ENCODE results near the gene FHL2. TPM values are rescaled to one million over a fixed set of nuclear protein-coding genes. Genes with fewer than 3 reads are reported as not detected.

Gene FHL2
- total and polyA plus RNA-seq, 2 of the 13 experiments (the other 11 are each of a cell fraction or from before 2014, with no cell fraction given): 1.9 to 74.8 TPM

DNA sequence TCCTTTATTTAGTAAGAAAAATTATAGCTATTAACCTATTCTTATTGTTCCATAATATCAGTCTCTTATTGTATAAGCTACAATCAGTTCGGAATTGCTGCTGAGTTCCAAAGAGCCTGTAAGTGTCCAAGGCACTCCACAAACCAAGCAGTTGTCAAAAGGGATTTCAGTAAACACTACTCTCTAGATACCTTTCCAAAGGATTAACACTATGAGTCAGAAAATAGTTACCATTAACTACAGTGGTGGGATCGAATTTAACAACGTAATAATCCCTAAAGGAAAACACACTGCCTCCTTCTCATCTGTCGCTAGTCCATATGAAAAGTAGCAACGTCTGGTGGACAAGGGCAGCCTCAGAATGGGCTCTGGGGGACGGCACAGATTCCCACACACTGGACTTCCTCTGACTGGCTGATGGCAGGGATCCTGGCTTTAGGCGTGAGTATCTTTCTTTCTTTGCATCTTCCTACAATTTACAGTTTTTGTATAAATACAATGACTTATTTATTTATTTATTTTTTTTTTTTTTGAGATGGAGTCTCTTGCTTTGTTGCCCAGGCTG is 78.1 kb downstream of the FHL2 start:
- DNase-seq (ENCODE audit: low spot score): no peak
- no peak overlapping the region for H2AFZ ChIP-seq (ENCODE audit: low read length)
- ATAC-seq: no peak
- FAIRE-seq: no peak
- BruUV-seq (replicated peaks): no TSS peak
- peaks cover 88% of the 10 kb centered on the region for H3K79me2 ChIP-seq (ENCODE audit: insufficient read depth, low read length)
- peaks cover 10% of the 10 kb centered on the region for H3K4me1 ChIP-seq (ENCODE audit: insufficient read depth, low read length)
- peaks cover 6% of the 10 kb centered on the region; the same call in 1 of the 2 replicates for H4K20me1 ChIP-seq (ENCODE audit: insufficient read depth, low read length)
- CTCF ChIA-PET (ENCODE audit: low intra/inter-chr PET ratio, low total read pairs): no interaction called here
- intact Hi-C loops (cut with micrococcal nuclease; ENCODE audit: unreplicated experiment): no loop called here
- POLR2A ChIA-PET: interaction anchor here (3.0 kb wide), 1 partner anchor 9 kb away, joined by 18 read pairs; the partner anchor contains the start of gene TGFBRAP1
- in situ Hi-C loops (cut with HindIII; ENCODE audit: extremely low pct_ligation_motif_present, low pct_unique_long_range_greater_than_20kb): no loop called here
- H3K27me3 ChIP-seq (ENCODE audit: control insufficient read depth in 1 of 2, insufficient read depth in 2 of 2, low read length in 2 of 2): no peaks in the 10 kb centered on the region
- no peak overlapping the region for H3K4me3 ChIP-seq (replicated peaks in 1 of 3; ENCODE audit: insufficient read depth in 1 of 3, low read depth in 2 of 3, low read length in 3 of 3)
- no peaks in the 10 kb centered on the region for H3K9me3 ChIP-seq (ENCODE audit: low read length)
- TF ChIP-seq, protein P1, sequence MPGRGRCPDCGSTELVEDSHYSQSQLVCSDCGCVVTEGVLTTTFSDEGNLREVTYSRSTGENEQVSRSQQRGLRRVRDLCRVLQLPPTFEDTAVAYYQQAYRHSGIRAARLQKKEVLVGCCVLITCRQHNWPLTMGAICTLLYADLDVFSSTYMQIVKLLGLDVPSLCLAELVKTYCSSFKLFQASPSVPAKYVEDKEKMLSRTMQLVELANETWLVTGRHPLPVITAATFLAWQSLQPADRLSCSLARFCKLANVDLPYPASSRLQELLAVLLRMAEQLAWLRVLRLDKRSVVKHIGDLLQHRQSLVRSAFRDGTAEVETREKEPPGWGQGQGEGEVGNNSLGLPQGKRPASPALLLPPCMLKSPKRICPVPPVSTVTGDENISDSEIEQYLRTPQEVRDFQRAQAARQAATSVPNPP (CRISPR knock-in tag; IDR thresholded peaks at IDR 0.05): no peak
- no peak for TF ChIP-seq CAMTA2 (CRISPR knock-in tag; IDR thresholded peaks at IDR 0.05; ENCODE audit: borderline replicate concordance)
- TF ChIP-seq, protein P2, sequence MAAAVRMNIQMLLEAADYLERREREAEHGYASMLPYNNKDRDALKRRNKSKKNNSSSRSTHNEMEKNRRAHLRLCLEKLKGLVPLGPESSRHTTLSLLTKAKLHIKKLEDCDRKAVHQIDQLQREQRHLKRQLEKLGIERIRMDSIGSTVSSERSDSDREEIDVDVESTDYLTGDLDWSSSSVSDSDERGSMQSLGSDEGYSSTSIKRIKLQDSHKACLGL (CRISPR knock-in tag; IDR thresholded peaks at IDR 0.05): no peak
- TF ChIP-seq SP5 (CRISPR knock-in tag; IDR thresholded peaks at IDR 0.05; ENCODE audit: borderline replicate concordance, low read depth): no peak
- no peak for TF ChIP-seq RFXAP (CRISPR knock-in tag; IDR thresholded peaks at IDR 0.05; ENCODE audit: borderline replicate concordance)
- no peak for TF ChIP-seq CCAR2 (optimal IDR thresholded peaks at IDR 0.05; ENCODE audit: low read depth, low read length)
- no peak for TF ChIP-seq ZNF136 (CRISPR knock-in tag; IDR thresholded peaks at IDR 0.05; ENCODE audit: low read depth)
- no peak for TF ChIP-seq KAT8 (CRISPR knock-in tag; IDR thresholded peaks at IDR 0.05)
- no peak for TF ChIP-seq SRSF9 (IDR thresholded peaks at IDR 0.05; ENCODE audit: borderline replicate concordance, insufficient read depth, low read depth, low read length, poor library complexity, severe bottlenecking)
- TF ChIP-seq, protein P3, sequence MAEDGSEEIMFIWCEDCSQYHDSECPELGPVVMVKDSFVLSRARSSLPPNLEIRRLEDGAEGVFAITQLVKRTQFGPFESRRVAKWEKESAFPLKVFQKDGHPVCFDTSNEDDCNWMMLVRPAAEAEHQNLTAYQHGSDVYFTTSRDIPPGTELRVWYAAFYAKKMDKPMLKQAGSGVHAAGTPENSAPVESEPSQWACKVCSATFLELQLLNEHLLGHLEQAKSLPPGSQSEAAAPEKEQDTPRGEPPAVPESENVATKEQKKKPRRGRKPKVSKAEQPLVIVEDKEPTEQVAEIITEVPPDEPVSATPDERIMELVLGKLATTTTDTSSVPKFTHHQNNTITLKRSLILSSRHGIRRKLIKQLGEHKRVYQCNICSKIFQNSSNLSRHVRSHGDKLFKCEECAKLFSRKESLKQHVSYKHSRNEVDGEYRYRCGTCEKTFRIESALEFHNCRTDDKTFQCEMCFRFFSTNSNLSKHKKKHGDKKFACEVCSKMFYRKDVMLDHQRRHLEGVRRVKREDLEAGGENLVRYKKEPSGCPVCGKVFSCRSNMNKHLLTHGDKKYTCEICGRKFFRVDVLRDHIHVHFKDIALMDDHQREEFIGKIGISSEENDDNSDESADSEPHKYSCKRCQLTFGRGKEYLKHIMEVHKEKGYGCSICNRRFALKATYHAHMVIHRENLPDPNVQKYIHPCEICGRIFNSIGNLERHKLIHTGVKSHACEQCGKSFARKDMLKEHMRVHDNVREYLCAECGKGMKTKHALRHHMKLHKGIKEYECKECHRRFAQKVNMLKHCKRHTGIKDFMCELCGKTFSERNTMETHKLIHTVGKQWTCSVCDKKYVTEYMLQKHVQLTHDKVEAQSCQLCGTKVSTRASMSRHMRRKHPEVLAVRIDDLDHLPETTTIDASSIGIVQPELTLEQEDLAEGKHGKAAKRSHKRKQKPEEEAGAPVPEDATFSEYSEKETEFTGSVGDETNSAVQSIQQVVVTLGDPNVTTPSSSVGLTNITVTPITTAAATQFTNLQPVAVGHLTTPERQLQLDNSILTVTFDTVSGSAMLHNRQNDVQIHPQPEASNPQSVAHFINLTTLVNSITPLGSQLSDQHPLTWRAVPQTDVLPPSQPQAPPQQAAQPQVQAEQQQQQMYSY (CRISPR knock-in tag; IDR thresholded peaks at IDR 0.05): no peak
- no peak for TF ChIP-seq ESRRA (CRISPR knock-in tag; IDR thresholded peaks at IDR 0.05; ENCODE audit: low read depth)
- TF ChIP-seq, protein P4, sequence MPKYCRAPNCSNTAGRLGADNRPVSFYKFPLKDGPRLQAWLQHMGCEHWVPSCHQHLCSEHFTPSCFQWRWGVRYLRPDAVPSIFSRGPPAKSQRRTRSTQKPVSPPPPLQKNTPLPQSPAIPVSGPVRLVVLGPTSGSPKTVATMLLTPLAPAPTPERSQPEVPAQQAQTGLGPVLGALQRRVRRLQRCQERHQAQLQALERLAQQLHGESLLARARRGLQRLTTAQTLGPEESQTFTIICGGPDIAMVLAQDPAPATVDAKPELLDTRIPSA (CRISPR knock-in tag; IDR thresholded peaks at IDR 0.05; ENCODE audit: borderline replicate concordance): no peak
- TF ChIP-seq, protein P5, sequence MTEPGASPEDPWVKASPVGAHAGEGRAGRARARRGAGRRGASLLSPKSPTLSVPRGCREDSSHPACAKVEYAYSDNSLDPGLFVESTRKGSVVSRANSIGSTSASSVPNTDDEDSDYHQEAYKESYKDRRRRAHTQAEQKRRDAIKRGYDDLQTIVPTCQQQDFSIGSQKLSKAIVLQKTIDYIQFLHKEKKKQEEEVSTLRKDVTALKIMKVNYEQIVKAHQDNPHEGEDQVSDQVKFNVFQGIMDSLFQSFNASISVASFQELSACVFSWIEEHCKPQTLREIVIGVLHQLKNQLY (CRISPR knock-in tag; IDR thresholded peaks at IDR 0.05): no peak
- no peak overlapping the region for H3K9ac ChIP-seq (ENCODE audit: insufficient read depth, low read depth, low read length)
- peaks cover 7 to 24% of the 10 kb centered on the region in 2 experiments for H3K36me3 ChIP-seq (replicated peaks in 1 of 2; ENCODE audit: control insufficient read depth in 1 of 2, insufficient read depth in 2 of 2, low read length in 2 of 2)
- H3K4me2 ChIP-seq (ENCODE audit: low read depth, low read length): no peak overlapping the region
- peak overlapping the region; percentile 13 for H3K27ac ChIP-seq (ENCODE audit: extremely low read length, insufficient read depth, low read length)
- 90% methylated on average over 7 of the region's 7 CpGs for WGBS (ENCODE audit: low lambda C conversion rate)

Measured in HepG2 (cell line).